OCI-LY7 (cell line): ENCODE measurements around the gene PRDM13. TPM values are rescaled to one million over a fixed set of nuclear protein-coding genes. Genes with fewer than 3 reads are reported as not detected.

Source experiments
- BruUV-seq: library from RNA; stranded (reverse); fragments of 400-500 nt; replicated peaks from 2 replicates; lab custom pipeline; 2021; lab: Mats Ljungman, UMichigan
- CTCF ChIA-PET: fragments of 300-600 bp; sonication (Branson Sonifier 250); formaldehyde crosslinking; loops from one replicate; lab custom pipeline; 2022; ENCODE audit warnings: antibody characterized with exemption; ENCODE audit not compliant: unreplicated experiment; lab: Charles Lee
- POLR2A ChIA-PET: fragments of 300-600 bp; sonication (Branson Sonifier 250); formaldehyde crosslinking; loops from one replicate; lab custom pipeline; 2022; ENCODE audit warnings: antibody characterized with exemption; lab: Charles Lee
- DNase-seq: peaks from one replicate; pipeline ENCODE4 v3.0.0-alpha.2; 2015; ENCODE audit warnings: low spot score
- H2AFZ ChIP-seq: fragments of 200-600 bp; sonication (generic), shearing (Covaris generic); 2 replicates; pipeline ENCODE4 v1.6.1; 2014; ENCODE audit warnings: mild to moderate bottlenecking, antibody characterized with exemption, low read length, moderate library complexity
- H3K27ac ChIP-seq: fragments of 200-600 bp; sonication (generic); 2 replicates; pipeline ENCODE4 v1.5.1; 2014; ENCODE audit warnings: mixed run types, low read depth, mild to moderate bottlenecking, moderate library complexity, low read length, inconsistent platforms; ENCODE audit not compliant: poor library complexity, severe bottlenecking
- H3K36me3 ChIP-seq: fragments of 200-600 bp; sonication (generic); 2 replicates; pipeline ENCODE4 v1.6.1; 2014; ENCODE audit warnings: mild to moderate bottlenecking, antibody characterized with exemption, low read length, moderate library complexity, mixed read lengths; ENCODE audit not compliant: insufficient read depth
- H3K4me1 ChIP-seq: fragments of 200-600 bp; sonication (generic); 2 replicates; pipeline ENCODE4 v1.5.1; 2014; ENCODE audit warnings: mild to moderate bottlenecking, low read length; ENCODE audit not compliant: insufficient read depth, poor library complexity, severe bottlenecking
- H3K4me2 ChIP-seq: fragments of 200-600 bp; sonication (generic); 2 replicates; pipeline ENCODE4 v1.6.1; 2014; ENCODE audit warnings: mild to moderate bottlenecking, low read length
- H3K4me3 ChIP-seq: fragments of 200-600 bp; sonication (generic); 2 replicates; pipeline ENCODE4 v1.5.1; 2014; ENCODE audit warnings: mild to moderate bottlenecking, low read depth, low read length; ENCODE audit not compliant: poor library complexity, severe bottlenecking
- H3K79me2 ChIP-seq: fragments of 200-600 bp; sonication (generic); 2 replicates; pipeline ENCODE4 v1.6.1; 2016; ENCODE audit warnings: low read depth, mild to moderate bottlenecking, low read length, moderate library complexity, mixed read lengths; ENCODE audit not compliant: insufficient read depth
- H3K9me2 ChIP-seq: fragments of 200-600 bp; sonication (generic); 2 replicates; pipeline ENCODE4 v1.6.1; 2016; ENCODE audit warnings: mild to moderate bottlenecking, low read length, mixed read lengths; ENCODE audit not compliant: insufficient read depth
- H3K9me3 ChIP-seq: fragments of 200-600 bp; sonication (generic); 2 replicates; pipeline ENCODE4 v1.6.1; 2014; ENCODE audit warnings: mild to moderate bottlenecking, mixed run types, low read length, mixed read lengths
- H4K20me1 ChIP-seq: fragments of 200-600 bp; sonication (generic); 2 replicates; pipeline ENCODE4 v1.6.1; 2014; ENCODE audit warnings: mild to moderate bottlenecking, antibody characterized with exemption, low read length, moderate library complexity, mixed read lengths; ENCODE audit not compliant: insufficient read depth
- EZH2phosphoT487 ChIP-seq: fragments of 200-600 bp; sonication (generic); IDR thresholded peaks from 2 replicates; pipeline ENCODE4 v1.6.1; 2018; ENCODE audit warnings: low read depth, borderline replicate concordance, mild to moderate bottlenecking, mixed run types, antibody characterized with exemption, low read length, moderate library complexity, mixed read lengths
- intact Hi-C: fragments of 100-400 bp; cut with micrococcal nuclease; formaldehyde crosslinking; loops from one replicate; pipeline ENCODE4 v1.10.0; 2022; ENCODE audit not compliant: unreplicated experiment
- small RNA-seq: library from RNA; depleted of rRNA; stranded (forward); fragments of <200 nt; gene quantifications from one replicate; pipeline ENCODE3, GENCODE V24; 2014
- total RNA-seq, 2 experiments: library from RNA; depleted of rRNA in 1 of 2; stranded (reverse); fragments of >200 nt in 1 of 2; shearing (Covaris generic) in 1 of 2; gene quantifications; 2 replicates each; pipeline ENCODE4 v1.2.3, GENCODE V29; 2014 to 2022
- TF ChIP-seq, protein P1 (sequence below): fragments of 200-600 bp; sonication (generic); conservative IDR thresholded peaks from 2 replicates; pipeline ENCODE4 v1.5.1; 2014; ENCODE audit warnings: mild to moderate bottlenecking, antibody characterized with exemption, low read length, moderate library complexity, mixed read lengths

PRDM13 gene
- total RNA-seq, 2 experiments from 2014 or later, result 0.16 TPM; not detected in 1

DNA sequence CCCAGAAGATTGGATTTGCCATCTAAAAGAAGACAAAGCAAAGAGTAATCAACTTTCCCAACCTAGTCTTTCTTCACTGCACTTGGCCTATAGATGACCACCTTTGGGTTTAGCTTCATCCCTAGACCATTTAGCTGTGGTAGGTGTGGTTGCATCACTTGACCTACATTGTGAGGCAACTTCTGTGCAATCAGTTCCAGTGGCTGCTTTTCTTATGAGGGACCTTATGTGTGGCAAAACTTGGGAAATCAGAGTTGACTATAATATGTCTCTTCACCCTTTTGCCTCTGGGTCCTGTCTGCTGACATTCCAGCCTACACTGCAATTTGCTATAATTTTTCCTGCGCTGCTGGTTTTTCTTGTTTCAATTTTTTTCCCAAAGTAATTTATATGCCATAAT, 55.2 kb downstream of the PRDM13 start:
- Histone ChIP-seq H3K79me2 (no peaks in the 10 kb centered on the region), H3K27ac (no peak overlapping the region), H3K4me3 (no peak overlapping the region), H3K36me3 (no peaks in the 10 kb centered on the region), H3K9me3 (no peaks in the 10 kb centered on the region), H2AFZ (no peak overlapping the region), H3K9me2 (no peaks in the 10 kb centered on the region), H3K4me1 (no peaks in the 10 kb centered on the region), H3K4me2 (no peak overlapping the region), H4K20me1 (no peaks in the 10 kb centered on the region)
- POLR2A ChIA-PET, result interaction anchor here (0.6 kb wide), 1 partner anchor 360 kb away, joined by 5 read pairs; no protein-coding TSS in a partner anchor
- TF ChIP-seq, protein P1, sequence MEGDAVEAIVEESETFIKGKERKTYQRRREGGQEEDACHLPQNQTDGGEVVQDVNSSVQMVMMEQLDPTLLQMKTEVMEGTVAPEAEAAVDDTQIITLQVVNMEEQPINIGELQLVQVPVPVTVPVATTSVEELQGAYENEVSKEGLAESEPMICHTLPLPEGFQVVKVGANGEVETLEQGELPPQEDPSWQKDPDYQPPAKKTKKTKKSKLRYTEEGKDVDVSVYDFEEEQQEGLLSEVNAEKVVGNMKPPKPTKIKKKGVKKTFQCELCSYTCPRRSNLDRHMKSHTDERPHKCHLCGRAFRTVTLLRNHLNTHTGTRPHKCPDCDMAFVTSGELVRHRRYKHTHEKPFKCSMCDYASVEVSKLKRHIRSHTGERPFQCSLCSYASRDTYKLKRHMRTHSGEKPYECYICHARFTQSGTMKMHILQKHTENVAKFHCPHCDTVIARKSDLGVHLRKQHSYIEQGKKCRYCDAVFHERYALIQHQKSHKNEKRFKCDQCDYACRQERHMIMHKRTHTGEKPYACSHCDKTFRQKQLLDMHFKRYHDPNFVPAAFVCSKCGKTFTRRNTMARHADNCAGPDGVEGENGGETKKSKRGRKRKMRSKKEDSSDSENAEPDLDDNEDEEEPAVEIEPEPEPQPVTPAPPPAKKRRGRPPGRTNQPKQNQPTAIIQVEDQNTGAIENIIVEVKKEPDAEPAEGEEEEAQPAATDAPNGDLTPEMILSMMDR, result no peak
- TF ChIP-seq EZH2phosphoT487, result no peak
- CTCF ChIA-PET, result no interaction called here
- intact Hi-C loops, result no loop called here
- DNase-seq, result no peak
- BruUV-seq, result no TSS peak

GRCh38 chr6:99662616-99663015, 56.0 kb downstream of the PRDM13 start:
- intact Hi-C loops, result no loop called here
- H3K9me3 ChIP-seq, result no peaks in the 10 kb centered on the region
- no peaks in the 10 kb centered on the region for H3K36me3 ChIP-seq
- H3K4me3 ChIP-seq, result no peak overlapping the region
- H3K27ac ChIP-seq, result no peak overlapping the region
- no peak overlapping the region for H3K4me2 ChIP-seq
- no peak for DNase-seq
- no peaks in the 10 kb centered on the region for H3K79me2 ChIP-seq
- ChIA-PET CTCF (no interaction called here), POLR2A (no interaction called here)
- no peaks in the 10 kb centered on the region for H3K9me2 ChIP-seq
- no peaks in the 10 kb centered on the region for H3K4me1 ChIP-seq
- H4K20me1 ChIP-seq, result no peaks in the 10 kb centered on the region
- BruUV-seq, result no TSS peak
- TF ChIP-seq EZH2phosphoT487, result no peak
- TF ChIP-seq, protein P1, result no peak
- no peak overlapping the region for H2AFZ ChIP-seq

Small RNAs within 50 kb of the gene (small RNA-seq; reads per million reads assigned to genes)
- gene RF00019, result not detected

Other genes starting within 250 kb of the PRDM13 start
- 3.7 and 8.3 TPM in 2 replicates for gene COQ3, start 212.6 kb upstream of the PRDM13 start, total RNA-seq (2014; rRNA removed; shearing (Covaris generic))
- gene COQ3, start 212.6 kb upstream of the PRDM13 start, total RNA-seq (2022), result 10.9 and 11.1 TPM in 2 replicates
- gene PNISR, start 181.5 kb upstream of the PRDM13 start, total RNA-seq (2014; rRNA removed; shearing (Covaris generic)), result 163 and 169 TPM in 2 replicates
- gene PNISR, start 181.5 kb upstream of the PRDM13 start, total RNA-seq (2022), result 176 and 201 TPM in 2 replicates
- gene USP45, start 91.4 kb upstream of the PRDM13 start, total RNA-seq (2014; rRNA removed; shearing (Covaris generic)), result 8.5 and 9.4 TPM in 2 replicates
- 14.1 and 16.9 TPM in 2 replicates for gene USP45, start 91.4 kb upstream of the PRDM13 start, total RNA-seq (2022)
- gene CCNC, start 38.2 kb upstream of the PRDM13 start, total RNA-seq (2014; rRNA removed; shearing (Covaris generic)), result 53.4 and 58.4 TPM in 2 replicates
- gene CCNC, start 38.2 kb upstream of the PRDM13 start, total RNA-seq (2022), result 89.1 and 91.9 TPM in 2 replicates